Skin of body (tissue), 2 donors: Measurements from ENCODE around the gene SLC22A1. TPM values are rescaled to one million over a fixed set of nuclear protein-coding genes. Genes with fewer than 3 reads are reported as not detected.

Experiments used
- small RNA-seq: library from RNA; depleted of rRNA; stranded (forward); fragments of <200 nt; gene quantifications from one replicate; pipeline ENCODE3, GENCODE V24; 2014; ENCODE audit warnings: low replicate concordance
- total RNA-seq: library from RNA; depleted of rRNA; stranded (reverse); fragments of >200 nt; gene quantifications from one replicate; pipeline ENCODE4 v1.2.3, GENCODE V29; 2014

SLC22A1 gene
- total RNA-seq, 1 donor from 2014 or later: 0.59 TPM

Small RNAs within 50 kb of the gene (small RNA-seq; reads per million reads assigned to genes)
- gene AL645733.1: not detected

Other genes starting within 250 kb of the SLC22A1 start
- under 0.01 TPM for gene MAS1, start 230.8 kb upstream of the SLC22A1 start, total RNA-seq
- 93.1 TPM for gene IGF2R, start 152.7 kb upstream of the SLC22A1 start, total RNA-seq
- gene SLC22A2, start 137.0 kb downstream of the SLC22A1 start, total RNA-seq: not detected
- gene SLC22A3, start 226.6 kb downstream of the SLC22A1 start, total RNA-seq: 21.4 TPM